Panc1 (cell line): ENCODE results near the gene BST2.

Experiments used
- POLR2AphosphoS5 ChIP-seq: IDR thresholded peaks from 2 replicates; pipeline ENCODE4 v1.6.1; 2012; ENCODE audit warnings: mild to moderate bottlenecking, low read depth, low read length, moderate library complexity
- SIN3A ChIP-seq: IDR thresholded peaks from 2 replicates; pipeline ENCODE4 v1.6.1; 2012; ENCODE audit warnings: low read depth, mild to moderate bottlenecking, low read length, moderate library complexity, borderline replicate concordance; ENCODE audit not compliant: insufficient read depth
- TF ChIP-seq, protein P1 (sequence below): fragments of 450-650 bp; IDR thresholded peaks from 2 replicates; pipeline ENCODE4 v1.5.1; 2017; ENCODE audit warnings: mild to moderate bottlenecking
- TF ChIP-seq, protein P2 (sequence below), 2 experiments: IDR thresholded peaks; 2 replicates each; pipeline ENCODE4 v1.6.1; 2011 to 2012; ENCODE audit warnings: low read depth in 2 of 2, control low read depth in 1 of 2, low read length in 1 of 2, mild to moderate bottlenecking in 1 of 2, moderate library complexity in 1 of 2; ENCODE audit not compliant: insufficient read depth in 1 of 2

DNA sequence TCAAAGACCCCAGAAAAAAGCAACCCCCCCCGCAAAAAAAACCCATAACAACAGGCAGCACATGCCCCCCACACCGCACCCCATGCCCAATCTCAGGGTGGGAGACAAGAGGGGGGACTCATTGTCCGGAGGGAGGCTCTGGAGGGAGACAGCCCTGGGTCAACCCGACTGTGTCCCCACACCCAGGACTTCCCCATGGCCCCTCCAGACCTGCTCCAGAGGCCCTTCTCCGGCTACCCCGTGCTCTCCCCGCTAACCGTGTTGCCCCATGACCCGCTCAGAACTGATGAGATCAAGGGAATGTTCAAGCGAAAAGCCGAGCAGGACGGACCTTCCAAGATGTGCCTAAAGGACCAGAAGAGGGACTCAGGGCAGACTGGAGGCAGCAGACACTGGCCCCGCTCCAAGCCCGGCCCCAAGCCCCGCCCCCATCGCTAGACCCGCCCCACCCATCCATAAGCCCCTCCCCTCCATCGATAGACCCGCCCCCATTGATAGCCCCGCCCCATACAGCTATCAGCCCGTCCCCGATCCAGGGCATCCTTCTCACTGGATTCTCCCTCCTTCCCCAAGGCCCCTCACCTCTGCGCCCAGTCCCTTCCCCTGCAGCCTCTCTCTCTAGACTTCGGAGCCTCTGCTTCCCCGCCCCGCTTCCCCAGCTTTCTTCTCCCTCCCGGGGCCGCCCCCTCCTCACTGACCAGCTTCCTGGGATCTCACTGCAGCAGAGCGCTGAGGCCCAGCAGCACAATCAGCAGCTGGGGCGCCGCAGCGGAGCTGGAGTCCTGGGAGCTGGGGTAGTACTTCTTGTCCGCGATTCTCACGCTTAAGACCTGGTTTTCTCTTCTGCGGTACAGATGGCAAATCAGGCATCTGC lies 2.2 kb downstream of the BST2 start:
- TF ChIP-seq, protein P1, sequence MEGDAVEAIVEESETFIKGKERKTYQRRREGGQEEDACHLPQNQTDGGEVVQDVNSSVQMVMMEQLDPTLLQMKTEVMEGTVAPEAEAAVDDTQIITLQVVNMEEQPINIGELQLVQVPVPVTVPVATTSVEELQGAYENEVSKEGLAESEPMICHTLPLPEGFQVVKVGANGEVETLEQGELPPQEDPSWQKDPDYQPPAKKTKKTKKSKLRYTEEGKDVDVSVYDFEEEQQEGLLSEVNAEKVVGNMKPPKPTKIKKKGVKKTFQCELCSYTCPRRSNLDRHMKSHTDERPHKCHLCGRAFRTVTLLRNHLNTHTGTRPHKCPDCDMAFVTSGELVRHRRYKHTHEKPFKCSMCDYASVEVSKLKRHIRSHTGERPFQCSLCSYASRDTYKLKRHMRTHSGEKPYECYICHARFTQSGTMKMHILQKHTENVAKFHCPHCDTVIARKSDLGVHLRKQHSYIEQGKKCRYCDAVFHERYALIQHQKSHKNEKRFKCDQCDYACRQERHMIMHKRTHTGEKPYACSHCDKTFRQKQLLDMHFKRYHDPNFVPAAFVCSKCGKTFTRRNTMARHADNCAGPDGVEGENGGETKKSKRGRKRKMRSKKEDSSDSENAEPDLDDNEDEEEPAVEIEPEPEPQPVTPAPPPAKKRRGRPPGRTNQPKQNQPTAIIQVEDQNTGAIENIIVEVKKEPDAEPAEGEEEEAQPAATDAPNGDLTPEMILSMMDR = no peak
- no peak for TF ChIP-seq SIN3A
- no peak for TF ChIP-seq POLR2AphosphoS5
- TF ChIP-seq, protein P2, sequence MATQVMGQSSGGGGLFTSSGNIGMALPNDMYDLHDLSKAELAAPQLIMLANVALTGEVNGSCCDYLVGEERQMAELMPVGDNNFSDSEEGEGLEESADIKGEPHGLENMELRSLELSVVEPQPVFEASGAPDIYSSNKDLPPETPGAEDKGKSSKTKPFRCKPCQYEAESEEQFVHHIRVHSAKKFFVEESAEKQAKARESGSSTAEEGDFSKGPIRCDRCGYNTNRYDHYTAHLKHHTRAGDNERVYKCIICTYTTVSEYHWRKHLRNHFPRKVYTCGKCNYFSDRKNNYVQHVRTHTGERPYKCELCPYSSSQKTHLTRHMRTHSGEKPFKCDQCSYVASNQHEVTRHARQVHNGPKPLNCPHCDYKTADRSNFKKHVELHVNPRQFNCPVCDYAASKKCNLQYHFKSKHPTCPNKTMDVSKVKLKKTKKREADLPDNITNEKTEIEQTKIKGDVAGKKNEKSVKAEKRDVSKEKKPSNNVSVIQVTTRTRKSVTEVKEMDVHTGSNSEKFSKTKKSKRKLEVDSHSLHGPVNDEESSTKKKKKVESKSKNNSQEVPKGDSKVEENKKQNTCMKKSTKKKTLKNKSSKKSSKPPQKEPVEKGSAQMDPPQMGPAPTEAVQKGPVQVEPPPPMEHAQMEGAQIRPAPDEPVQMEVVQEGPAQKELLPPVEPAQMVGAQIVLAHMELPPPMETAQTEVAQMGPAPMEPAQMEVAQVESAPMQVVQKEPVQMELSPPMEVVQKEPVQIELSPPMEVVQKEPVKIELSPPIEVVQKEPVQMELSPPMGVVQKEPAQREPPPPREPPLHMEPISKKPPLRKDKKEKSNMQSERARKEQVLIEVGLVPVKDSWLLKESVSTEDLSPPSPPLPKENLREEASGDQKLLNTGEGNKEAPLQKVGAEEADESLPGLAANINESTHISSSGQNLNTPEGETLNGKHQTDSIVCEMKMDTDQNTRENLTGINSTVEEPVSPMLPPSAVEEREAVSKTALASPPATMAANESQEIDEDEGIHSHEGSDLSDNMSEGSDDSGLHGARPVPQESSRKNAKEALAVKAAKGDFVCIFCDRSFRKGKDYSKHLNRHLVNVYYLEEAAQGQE (IDR thresholded peaks at IDR 0.05; ENCODE audit: insufficient read depth in 1 of 2, low read depth in 2 of 2, low read length in 1 of 2) = no peak
